ENCODE data around the gene SVOP. TPM values are rescaled to one million over a fixed set of nuclear protein-coding genes. Genes with fewer than 3 reads are reported as not detected.
"Not testable (repeated sequence)": the region's sequence is repeated elsewhere in the genome, so short reads cannot be mapped to it uniquely, and the experiment has no call there.

Gene SVOP
- total RNA-seq, 1 experiment from 2014 or later: not detected

DNA sequence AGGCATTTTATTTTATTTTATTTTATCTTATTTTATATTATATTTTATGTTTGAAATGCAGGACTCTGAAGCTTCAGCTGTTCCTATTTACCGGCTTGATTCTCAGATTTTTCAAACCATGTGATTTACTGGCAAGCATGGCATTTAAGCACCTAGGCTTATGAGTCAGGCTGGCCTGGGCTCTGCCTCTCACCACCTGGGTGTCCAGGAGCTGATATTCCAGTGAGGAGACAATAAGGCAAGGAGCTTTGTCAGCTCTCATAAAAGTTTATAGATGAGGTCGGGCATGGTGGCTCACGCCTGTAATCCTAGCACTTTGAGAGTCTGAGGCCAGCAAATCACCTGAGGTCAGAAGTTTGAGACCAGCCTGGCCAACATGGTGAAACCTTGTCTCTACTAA is 138.9 kb downstream of the SVOP start:
- DNase-seq: no peak
- no peak overlapping the region for H3K27ac ChIP-seq
- H3K36me3 ChIP-seq: no peaks in the 10 kb centered on the region
- H3K9me3 ChIP-seq (replicated peaks): no peaks in the 10 kb centered on the region
- peaks cover 5% of the 10 kb centered on the region; the same call in 1 of the 2 replicates for H3K27me3 ChIP-seq
- no peak overlapping the region for H3K4me3 ChIP-seq
- no peaks in the 10 kb centered on the region for H3K4me1 ChIP-seq

DNA sequence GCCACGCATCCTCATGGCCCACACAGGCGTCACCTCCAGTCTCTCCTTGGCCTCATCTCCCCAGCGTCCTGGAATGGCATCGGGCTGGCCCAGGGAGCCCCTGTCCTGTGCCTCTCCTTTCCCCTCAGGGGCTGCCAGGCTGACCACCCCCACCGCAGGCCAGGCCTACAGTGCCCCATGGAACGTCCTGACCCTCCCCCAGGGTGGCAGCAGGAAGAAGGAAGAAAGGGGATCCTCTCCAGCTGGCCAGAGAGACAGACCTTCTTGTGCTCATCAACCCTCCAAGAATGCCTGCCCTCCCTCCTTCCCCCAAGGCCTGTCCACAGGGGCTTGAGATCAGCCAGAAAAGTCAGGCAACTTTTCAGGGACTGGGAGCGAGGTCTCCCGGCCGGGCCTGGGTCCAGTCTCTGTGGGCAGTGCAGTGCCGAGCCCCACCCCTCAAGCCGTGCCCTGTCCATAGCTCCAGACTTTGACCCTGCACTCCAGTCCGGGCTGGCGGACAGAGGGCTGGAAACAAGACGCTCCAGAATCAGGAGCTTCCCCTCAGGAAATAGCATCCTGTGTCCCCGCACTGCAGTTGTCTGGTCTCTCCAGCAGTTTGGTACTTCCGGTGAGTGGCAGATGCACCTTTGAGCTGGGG is 141.1 kb downstream of the SVOP start, which contains the start of gene DAO:
Gene DAO (plus strand): TSS at position 478 of the 640 bp plus-strand sequence. CDS start 4,915 bp downstream, outside the sequence.
- Histone ChIP-seq H3K9me3 (replicated peaks) (no peaks in the 10 kb centered on the region; the same call in 1 of the 2 replicates), H3K27ac (no peak within 1 kb of the TSS)
- DNase-seq: no peak

DNA sequence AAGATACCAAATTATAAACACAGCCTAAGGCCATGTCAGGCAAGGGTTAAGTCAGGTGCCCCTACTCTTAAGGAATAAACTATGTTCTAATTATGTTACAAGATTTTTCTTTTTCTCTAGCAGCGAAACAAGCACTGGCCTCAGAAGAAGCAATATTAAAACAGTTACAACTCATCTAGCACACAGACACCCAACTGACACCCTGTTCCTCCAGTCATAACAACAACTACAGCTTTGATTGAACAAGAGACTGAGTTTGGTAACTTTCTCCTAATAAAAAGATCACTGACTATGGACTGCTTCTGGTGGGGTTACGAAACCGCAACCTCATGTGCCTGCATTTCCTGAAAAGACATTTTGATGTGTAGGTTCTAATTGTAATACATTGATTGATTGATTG is 144.3 kb downstream of the SVOP start:
- H3K27ac ChIP-seq: no peak overlapping the region
- peaks cover 3% of the 10 kb centered on the region; the same call in 1 of the 2 replicates for H3K27me3 ChIP-seq
- H3K36me3 ChIP-seq: no peaks in the 10 kb centered on the region
- DNase-seq: no peak
- H3K4me3 ChIP-seq: no peak overlapping the region
- no peaks in the 10 kb centered on the region; the same call in 1 of the 2 replicates for H3K9me3 ChIP-seq (replicated peaks)
- H3K4me1 ChIP-seq: no peaks in the 10 kb centered on the region

More for the DNA sequence above, 141.1 kb downstream of the SVOP start, which contains the start of gene DAO:
- Histone ChIP-seq H3K4me1 (no peaks in the 10 kb centered on the region), H3K4me3 (no peak within 1 kb of the TSS), H3K36me3 (no peaks in the 10 kb centered on the region), H3K27me3 (peaks cover 5% of the 10 kb centered on the region; the same call in 1 of the 2 replicates)

GRCh38 chr12:108875682-108876361 is 145.0 kb downstream of the SVOP start:
- Histone ChIP-seq H3K9me3 (replicated peaks) (no peaks in the 10 kb centered on the region; the same call in 1 of the 2 replicates), H3K27me3 (peaks cover 2% of the 10 kb centered on the region; the same call in 1 of the 2 replicates), H3K4me1 (no peaks in the 10 kb centered on the region), H3K27ac (no peak overlapping the region), H3K4me3 (no peak overlapping the region), H3K36me3 (no peaks in the 10 kb centered on the region)
- no peak for DNase-seq

DNA sequence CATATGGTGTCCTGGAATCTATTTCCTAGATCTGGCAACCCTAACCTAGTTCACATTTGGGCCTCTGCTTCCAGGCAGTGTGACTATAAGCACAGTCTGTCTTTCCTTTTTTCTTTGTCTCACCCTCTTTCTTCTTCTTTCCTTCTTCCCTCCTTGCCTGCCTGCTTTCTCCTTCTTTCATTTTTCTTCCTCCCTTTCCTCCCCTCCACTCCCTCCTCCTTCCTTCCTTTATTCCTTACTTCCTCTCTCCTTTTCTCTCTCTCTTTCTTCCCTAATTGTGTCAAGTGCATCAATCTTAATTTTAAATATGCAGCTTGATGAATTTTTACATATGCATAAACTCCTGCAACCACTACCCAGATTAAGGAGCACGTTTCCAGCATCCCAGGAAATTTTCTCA is 145.6 kb downstream of the SVOP start:
- Histone ChIP-seq H3K27me3 (no peaks in the 10 kb centered on the region; the same call in 1 of the 2 replicates), H3K9me3 (replicated peaks) (no peaks in the 10 kb centered on the region; the same call in 1 of the 2 replicates), H3K27ac (no peak overlapping the region), H3K36me3 (no peaks in the 10 kb centered on the region), H3K4me1 (no peaks in the 10 kb centered on the region), H3K4me3 (no peak overlapping the region)
- no peak for DNase-seq

GRCh38 chr12:108868781-108869180 is 152.1 kb downstream of the SVOP start:
- no peak overlapping the region for H3K4me3 ChIP-seq
- H3K4me1 ChIP-seq: no peaks in the 10 kb centered on the region
- H3K27ac ChIP-seq: no peak overlapping the region
- no peak for DNase-seq
- H3K27me3 ChIP-seq: no peaks in the 10 kb centered on the region
- no peaks in the 10 kb centered on the region for H3K36me3 ChIP-seq
- no peaks in the 10 kb centered on the region for H3K9me3 ChIP-seq (replicated peaks)

DNA sequence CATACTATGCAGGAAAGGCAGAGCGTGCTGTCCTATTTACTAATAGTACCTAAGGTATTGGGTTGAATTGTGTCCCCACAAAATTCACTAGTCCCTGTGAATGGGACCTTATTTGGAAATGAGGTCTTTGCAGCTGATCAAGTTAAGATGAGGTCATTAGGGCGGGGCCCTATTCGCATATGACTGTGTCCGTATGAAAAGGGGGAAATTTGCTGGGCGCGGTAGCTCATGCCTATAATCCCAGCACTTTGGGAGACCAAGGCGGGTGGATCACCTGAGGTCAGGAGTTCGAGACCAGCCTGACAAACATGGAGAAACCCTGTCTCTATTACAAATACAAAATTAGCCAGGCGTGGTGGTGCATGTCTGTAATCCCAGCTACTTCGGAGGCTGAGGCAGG is 154.8 kb downstream of the SVOP start:
- not testable (repeated sequence) for H3K27ac ChIP-seq; H3K9me3 ChIP-seq (replicated peaks); DNase-seq; H3K4me1 ChIP-seq; H3K4me3 ChIP-seq; H3K36me3 ChIP-seq; H3K27me3 ChIP-seq

DNA sequence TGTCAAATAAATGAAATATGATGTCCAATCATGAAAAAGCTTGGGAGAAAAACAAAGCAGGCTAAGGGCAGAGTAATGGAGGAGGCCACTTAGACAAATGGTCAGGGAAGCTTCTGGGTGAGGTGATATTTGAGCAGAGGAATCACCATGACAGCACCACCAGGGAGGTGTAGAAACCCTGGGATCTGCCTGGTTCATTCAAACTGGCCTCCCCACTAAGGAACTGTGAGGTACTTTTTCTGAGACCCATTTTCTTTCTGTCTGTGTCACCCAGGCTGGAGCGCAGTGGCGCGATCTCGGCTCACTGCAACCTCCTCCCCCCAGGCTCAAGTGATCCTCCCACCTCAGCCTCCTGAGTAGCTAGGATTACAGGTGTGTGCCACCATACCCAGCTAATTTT is 155.7 kb downstream of the SVOP start:
- no peaks in the 10 kb centered on the region for H3K9me3 ChIP-seq (replicated peaks)
- no peaks in the 10 kb centered on the region for H3K4me1 ChIP-seq
- no peaks in the 10 kb centered on the region for H3K27me3 ChIP-seq
- no peaks in the 10 kb centered on the region for H3K36me3 ChIP-seq
- no peak overlapping the region for H3K27ac ChIP-seq
- H3K4me3 ChIP-seq: no peak overlapping the region
- no peak for DNase-seq

DNA sequence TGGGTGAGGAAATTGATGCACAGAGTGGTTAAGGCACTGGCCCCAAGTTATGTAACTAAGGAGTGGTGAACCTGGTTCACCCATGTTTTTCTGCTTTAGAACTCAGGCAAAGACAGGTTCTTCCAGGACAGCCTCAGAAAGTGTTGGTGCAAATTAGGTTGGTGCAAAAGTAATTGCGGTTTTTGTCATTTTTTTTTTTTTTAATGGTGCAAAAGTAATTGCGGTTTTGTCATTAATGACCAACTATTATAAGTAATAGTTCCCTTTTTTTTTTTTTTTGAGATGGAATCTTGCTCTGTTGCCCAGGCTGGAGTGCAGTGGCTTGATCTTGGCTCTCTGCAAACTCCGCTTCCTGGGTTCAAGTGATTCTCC is 158.3 kb downstream of the SVOP start:
- Histone ChIP-seq H3K4me1 (no peaks in the 10 kb centered on the region), H3K36me3 (no peaks in the 10 kb centered on the region), H3K27ac (no peak overlapping the region), H3K4me3 (no peak overlapping the region), H3K9me3 (replicated peaks) (no peaks in the 10 kb centered on the region), H3K27me3 (no peaks in the 10 kb centered on the region)
- DNase-seq: no peak

DNA sequence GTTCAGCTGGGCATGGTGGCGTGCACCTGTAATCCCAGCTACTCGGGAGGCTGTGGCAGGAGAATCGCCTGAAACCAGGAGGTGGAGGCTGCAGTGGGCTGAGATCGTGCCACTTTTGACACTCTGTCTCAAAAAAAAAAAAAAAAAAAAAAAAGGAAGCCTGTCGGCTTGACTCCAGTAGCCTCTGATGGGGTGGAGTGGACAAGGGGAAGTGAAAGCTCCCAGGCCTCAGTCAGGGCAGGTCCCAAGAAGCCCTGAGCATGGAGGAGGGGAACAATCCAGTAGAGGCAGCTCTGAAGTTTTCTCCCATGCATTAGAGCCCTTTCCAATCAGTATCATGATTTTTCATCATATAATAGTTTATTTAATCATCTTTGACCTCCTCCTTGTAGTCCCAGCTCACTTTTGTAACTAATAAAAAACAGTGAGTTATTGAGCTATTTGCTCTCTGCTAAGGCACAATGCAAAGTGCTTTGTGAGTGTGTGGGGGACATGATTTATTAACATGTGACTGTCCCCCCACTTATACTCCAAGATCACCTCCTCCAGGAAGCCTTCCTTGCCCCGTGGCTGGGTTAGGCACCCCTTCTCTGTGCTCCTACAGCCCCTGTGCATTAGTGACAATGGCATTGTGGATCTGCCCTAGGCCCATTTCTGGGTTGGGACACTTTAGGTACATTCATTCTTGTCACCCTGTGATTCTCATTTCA is 158.8 kb downstream of the SVOP start:
- no peaks in the 10 kb centered on the region for H3K36me3 ChIP-seq
- H3K27me3 ChIP-seq: no peaks in the 10 kb centered on the region

DNA sequence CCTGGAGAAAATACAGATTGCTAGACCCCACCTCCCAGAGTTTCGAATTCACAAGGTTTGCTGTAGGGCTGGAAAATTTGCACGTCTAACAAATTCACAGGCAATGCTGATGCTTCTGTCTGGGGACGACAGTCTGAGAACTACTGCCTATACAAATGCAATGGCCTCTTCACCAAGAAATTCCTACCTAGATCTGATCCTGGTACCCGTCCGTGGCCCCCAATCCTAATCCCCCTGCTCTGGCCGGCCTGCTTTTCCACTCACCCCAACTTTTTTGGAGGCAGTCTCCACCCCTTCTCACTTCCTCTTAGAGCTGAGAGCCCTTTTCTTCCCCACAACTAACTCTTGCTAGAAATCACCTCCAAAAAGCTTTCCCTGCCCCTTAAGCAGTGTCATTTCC is 160.4 kb downstream of the SVOP start:
- Histone ChIP-seq H3K27me3 (no peaks in the 10 kb centered on the region), H3K27ac (no peak overlapping the region), H3K4me1 (peaks cover 2% of the 10 kb centered on the region; the same call in 1 of the 2 replicates), H3K36me3 (no peaks in the 10 kb centered on the region), H3K9me3 (replicated peaks) (no peaks in the 10 kb centered on the region), H3K4me3 (no peak overlapping the region)
- DNase-seq: no peak

More for the DNA sequence above, 158.8 kb downstream of the SVOP start:
- H3K4me1 ChIP-seq: no peaks in the 10 kb centered on the region
- no peak for DNase-seq
- no peak overlapping the region for H3K27ac ChIP-seq
- H3K9me3 ChIP-seq (replicated peaks): no peaks in the 10 kb centered on the region
- H3K4me3 ChIP-seq: no peak overlapping the region

- Histone ChIP-seq H3K9me3 (replicated peaks) (0 out of 2 replicates have a peak, but pooled peaks cover 3% of the 10 kb centered on the region), H3K27me3 (no peaks in the 10 kb centered on the region), H3K27ac (no peak overlapping the region), H3K4me1 (peaks cover 2% of the 10 kb centered on the region; the same call in 1 of the 2 replicates), H3K36me3 (no peaks in the 10 kb centered on the region), H3K4me3 (no peak overlapping the region)
- no peak for DNase-seq
These were observed 161.0 kb downstream of the SVOP start for GRCh38 chr12:108859923-108860291.

- H3K4me1 ChIP-seq; H3K36me3 ChIP-seq; DNase-seq; H3K9me3 ChIP-seq (replicated peaks); H3K27me3 ChIP-seq; H3K27ac ChIP-seq: not testable (repeated sequence)
- H3K4me3 ChIP-seq: peak overlapping the region; percentile 86; the same call in 1 of the 2 replicates
These were observed 161.5 kb downstream of the SVOP start for GRCh38 chr12:108859141-108859922.

GRCh38 chr12:108858311-108859074 is 162.4 kb downstream of the SVOP start:
- Histone ChIP-seq H3K27me3 (no peaks in the 10 kb centered on the region), H3K4me3 (peak overlapping the region; percentile 86), H3K36me3 (no peaks in the 10 kb centered on the region), H3K4me1 (peaks cover 2% of the 10 kb centered on the region; the same call in 1 of the 2 replicates), H3K9me3 (replicated peaks) (0 out of 2 replicates have a peak, but pooled peaks cover 4% of the 10 kb centered on the region), H3K27ac (no peak overlapping the region; the same call in 1 of the 2 replicates)
- peak; percentile 17 to 42 for DNase-seq
